Lower leg skin (tissue), 4 donors: ENCODE data around the gene ARHGEF10L. TPM values are rescaled to one million over a fixed set of nuclear protein-coding genes. Genes with fewer than 3 reads are reported as not detected.

Experiments used
- DNase-seq, 2 donors: peaks; one replicate each; pipeline ENCODE4 v3.0.0-alpha.2; 2019; ENCODE audit warnings: low spot score in 2 of 2
- H3K4me3 ChIP-seq: fragments of 200-600 bp; sonication (generic); 2 replicates; pipeline ENCODE4 v1.5.1; 2017; ENCODE audit warnings: mild to moderate bottlenecking, low read depth; ENCODE audit not compliant: poor library complexity, severe bottlenecking
- POLR2A ChIP-seq, 2 donors: fragments of 450-650 bp; IDR thresholded peaks; one replicate each; pipeline ENCODE4 v1.6.1; 2016 to 2017; ENCODE audit warnings: antibody characterized with exemption in 2 of 2, mild to moderate bottlenecking in 1 of 2, moderate library complexity in 1 of 2
- WGBS, 2 donors: methylation state at CpG; one replicate each; pipeline ENCODE4 v1.1.5; 2018; 5-methylcytosine and 5-hydroxymethylcytosine counted together
- intact Hi-C: fragments of 100-400 bp; cut with DNase I; formaldehyde crosslinking; loops from one replicate; pipeline ENCODE4 v1.15.0; 2023; ENCODE audit warnings: low total_unique reads
- total RNA-seq, 4 donors: library from RNA; depleted of rRNA; stranded (reverse); fragments of >200 nt; gene quantifications; one replicate each; pipeline ENCODE4 v1.1.0, GENCODE V29; 2016
- TF ChIP-seq, protein P1 (sequence below), 3 donors: fragments of 450-650 bp; IDR thresholded peaks; one replicate each; pipeline ENCODE4 v1.5.1; 2016; ENCODE audit warnings: antibody characterized with exemption in 3 of 3, mild to moderate bottlenecking in 3 of 3, moderate library complexity in 2 of 3

Gene ARHGEF10L
- total RNA-seq, 4 donors from 2014 or later, result 95.1 to 125 (median 114) TPM

DNA sequence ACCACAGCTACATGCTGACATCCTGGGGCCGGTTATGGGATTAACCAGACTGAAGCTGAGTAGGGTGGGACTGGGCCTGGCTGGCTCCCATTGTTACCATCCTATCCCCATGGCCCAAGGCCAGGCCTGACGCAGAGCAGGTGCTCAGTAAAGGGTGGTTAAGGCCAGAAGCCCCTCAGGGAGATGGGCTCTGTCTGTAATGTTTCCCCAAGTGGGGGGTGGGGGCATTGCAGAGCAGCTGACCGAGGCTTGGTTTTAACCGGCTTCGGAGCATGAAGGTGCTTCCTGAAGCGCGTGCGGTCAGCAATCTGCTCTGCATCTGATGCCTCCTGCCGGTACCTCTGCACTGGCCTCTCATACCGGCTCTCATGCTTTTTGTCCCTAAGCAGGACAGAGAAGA is 132.2 kb downstream of the ARHGEF10L start:
- TF ChIP-seq, protein P1, sequence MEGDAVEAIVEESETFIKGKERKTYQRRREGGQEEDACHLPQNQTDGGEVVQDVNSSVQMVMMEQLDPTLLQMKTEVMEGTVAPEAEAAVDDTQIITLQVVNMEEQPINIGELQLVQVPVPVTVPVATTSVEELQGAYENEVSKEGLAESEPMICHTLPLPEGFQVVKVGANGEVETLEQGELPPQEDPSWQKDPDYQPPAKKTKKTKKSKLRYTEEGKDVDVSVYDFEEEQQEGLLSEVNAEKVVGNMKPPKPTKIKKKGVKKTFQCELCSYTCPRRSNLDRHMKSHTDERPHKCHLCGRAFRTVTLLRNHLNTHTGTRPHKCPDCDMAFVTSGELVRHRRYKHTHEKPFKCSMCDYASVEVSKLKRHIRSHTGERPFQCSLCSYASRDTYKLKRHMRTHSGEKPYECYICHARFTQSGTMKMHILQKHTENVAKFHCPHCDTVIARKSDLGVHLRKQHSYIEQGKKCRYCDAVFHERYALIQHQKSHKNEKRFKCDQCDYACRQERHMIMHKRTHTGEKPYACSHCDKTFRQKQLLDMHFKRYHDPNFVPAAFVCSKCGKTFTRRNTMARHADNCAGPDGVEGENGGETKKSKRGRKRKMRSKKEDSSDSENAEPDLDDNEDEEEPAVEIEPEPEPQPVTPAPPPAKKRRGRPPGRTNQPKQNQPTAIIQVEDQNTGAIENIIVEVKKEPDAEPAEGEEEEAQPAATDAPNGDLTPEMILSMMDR (IDR thresholded peaks at IDR 0.05), result no peak
- no peak for TF ChIP-seq POLR2A (IDR thresholded peaks at IDR 0.05)
- no peak for DNase-seq

DNA sequence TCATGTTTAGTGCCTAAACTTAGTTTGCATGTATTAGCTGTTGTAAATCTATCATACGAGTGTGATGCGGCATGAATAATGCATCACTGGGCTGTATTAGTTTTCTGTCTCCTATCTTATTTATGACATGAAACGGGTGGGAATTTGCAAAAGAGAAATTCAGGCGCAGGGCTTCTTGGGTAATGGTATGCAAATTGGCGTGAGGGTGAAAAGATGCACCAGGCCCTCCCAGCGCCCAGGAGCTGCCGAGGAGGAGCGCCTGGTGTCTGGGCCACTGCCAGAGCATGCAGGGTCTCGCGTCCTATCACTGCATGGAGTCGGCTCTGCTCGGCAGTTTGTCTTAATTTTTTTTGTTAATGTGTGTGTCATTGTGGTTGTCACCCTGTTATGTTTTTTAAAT is 132.7 kb downstream of the ARHGEF10L start:
- intact Hi-C loops, result no loop called here
- DNase-seq, result no peak
- H3K4me3 ChIP-seq, result no peak overlapping the region
- TF ChIP-seq, protein P1 (IDR thresholded peaks at IDR 0.05), result no peak
- no peak for TF ChIP-seq POLR2A (IDR thresholded peaks at IDR 0.05)
- WGBS, 2 donors, result 60 to 66% methylated on average over 12 of the region's 12 CpGs

More for the DNA sequence above, 132.2 kb downstream of the ARHGEF10L start:
- intact Hi-C loops, result no loop called here
- WGBS, 2 donors, result 76 to 81% methylated on average over 10 of the region's 10 CpGs
- H3K4me3 ChIP-seq, result no peak overlapping the region

DNA sequence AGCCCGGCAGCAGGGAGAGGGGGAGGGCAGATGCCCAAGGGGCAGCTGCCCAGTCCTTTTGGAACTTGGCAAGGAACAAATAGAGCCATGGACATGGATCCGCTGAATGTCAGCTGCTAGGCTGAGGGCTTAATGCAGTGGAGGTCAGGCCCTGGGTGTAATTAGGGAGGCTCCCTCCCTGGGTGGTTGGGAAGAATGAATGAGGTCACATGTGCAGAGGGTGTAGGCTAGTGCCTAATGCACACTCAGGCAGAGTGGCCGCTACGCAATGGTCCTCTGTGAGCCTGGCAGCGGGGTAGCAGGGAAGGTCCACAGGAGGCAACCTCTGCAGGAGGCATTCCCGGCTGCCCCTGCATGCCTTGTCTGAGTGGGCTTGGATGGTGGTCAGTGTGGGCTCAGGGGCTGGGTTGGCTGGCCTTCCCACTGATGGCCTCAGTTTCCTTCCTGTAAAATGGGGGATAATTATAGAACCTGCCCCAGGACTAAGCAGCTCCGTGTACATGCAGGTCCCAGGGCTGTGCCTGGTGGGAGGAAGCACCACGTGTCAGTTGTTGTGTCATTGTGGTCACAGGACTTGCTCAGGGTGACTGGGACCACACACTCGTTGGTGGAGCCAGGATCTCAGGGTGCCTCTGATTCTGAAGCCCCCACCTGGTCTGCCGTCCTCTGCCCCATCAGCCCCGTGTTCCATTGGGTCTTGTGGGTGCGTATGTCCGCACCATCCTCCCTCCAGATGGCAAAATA is 134.0 kb downstream of the ARHGEF10L start:
- intact Hi-C loops, result no loop called here
- H3K4me3 ChIP-seq, result no peak overlapping the region
- 70 to 71% methylated on average over 13 of the region's 13 CpGs for WGBS, 2 donors
- DNase-seq, result no peak
- TF ChIP-seq, protein P1 (IDR thresholded peaks at IDR 0.05), result no peak
- no peak for TF ChIP-seq POLR2A (IDR thresholded peaks at IDR 0.05)

DNA sequence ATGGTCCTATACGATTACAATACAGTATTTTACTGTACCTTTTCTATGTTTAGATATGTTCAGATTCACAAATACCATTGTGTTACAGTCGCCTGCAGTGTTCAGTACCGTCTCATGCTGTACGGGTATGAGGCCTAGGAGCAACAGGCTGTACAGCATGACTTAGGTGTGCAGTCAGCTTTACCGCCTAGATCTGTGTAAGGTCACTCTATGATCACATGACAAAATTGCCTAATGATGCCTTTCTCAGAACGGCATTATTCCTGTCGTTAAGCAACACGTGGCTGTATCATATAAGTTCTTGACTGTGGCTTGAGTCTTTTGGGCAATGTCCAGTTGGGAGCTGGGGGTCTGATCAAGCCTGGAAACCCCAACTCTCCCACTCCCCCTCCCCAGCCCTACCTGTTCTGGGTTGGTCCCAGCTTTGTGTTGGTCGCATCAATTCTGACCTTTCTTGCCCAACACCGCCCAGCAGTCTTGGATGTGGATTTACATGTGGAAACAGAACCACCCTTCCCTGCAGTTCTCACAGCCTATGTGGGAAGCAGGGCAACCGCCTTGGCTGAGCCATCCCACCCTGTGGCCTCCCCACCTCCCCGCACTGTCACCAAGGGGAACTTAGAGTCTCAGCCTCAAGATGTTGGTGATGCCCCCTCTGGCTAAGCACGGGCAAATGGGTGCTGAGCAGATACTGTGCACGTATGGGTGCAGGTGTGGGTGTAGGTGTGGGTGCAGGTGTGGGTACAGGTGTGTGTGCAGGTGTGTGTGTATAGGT is 135.4 kb downstream of the ARHGEF10L start:
- intact Hi-C loops, result no loop called here
- no peak overlapping the region for H3K4me3 ChIP-seq
- WGBS, 2 donors, result 73 to 80% methylated on average over 14 of the region's 14 CpGs

DNA sequence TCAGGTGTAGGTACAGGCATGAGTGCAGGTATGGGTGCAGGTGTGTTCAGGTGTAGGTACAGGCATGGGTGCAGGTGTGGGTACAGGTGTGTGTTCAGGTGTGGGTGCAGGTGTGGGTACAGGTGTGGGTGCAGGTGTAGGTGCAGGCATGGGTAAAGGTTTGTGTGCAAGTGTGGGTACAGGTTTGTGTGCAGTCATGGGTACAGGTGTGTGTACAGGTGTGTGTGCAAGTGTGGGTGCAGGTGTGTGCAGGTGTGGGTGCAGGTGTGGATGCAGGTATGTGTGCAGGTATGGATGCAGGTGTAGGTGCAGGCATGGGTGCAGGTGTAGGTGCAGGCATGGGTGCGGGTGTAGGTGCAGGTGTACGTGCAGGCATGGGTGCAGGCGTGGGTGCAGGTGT is 136.2 kb downstream of the ARHGEF10L start:
- no peak for DNase-seq
- 95% methylated on average over 3 of the region's 3 CpGs for WGBS, 2 donors

More for the DNA sequence above, 135.4 kb downstream of the ARHGEF10L start:
- TF ChIP-seq, protein P1 (IDR thresholded peaks at IDR 0.05), result no peak
- TF ChIP-seq POLR2A (IDR thresholded peaks at IDR 0.05), result no peak
- DNase-seq, result no peak

More for the DNA sequence above, 136.2 kb downstream of the ARHGEF10L start:
- intact Hi-C loops, result no loop called here
- no peak for TF ChIP-seq POLR2A (IDR thresholded peaks at IDR 0.05)
- TF ChIP-seq, protein P1 (IDR thresholded peaks at IDR 0.05), result no peak
- H3K4me3 ChIP-seq, result no peak overlapping the region
